Hepatocyte (in vitro differentiated cells): ENCODE data around the gene SYT1.

Experiments used
- CTCF ChIP-seq: fragments of 200-600 bp; sonication (generic); IDR thresholded peaks from 2 replicates; pipeline ENCODE4 v1.5.1; 2016; ENCODE audit warnings: antibody characterized with exemption, mild to moderate bottlenecking; ENCODE audit not compliant: poor library complexity
- EZH2 ChIP-seq: fragments of 200-600 bp; sonication (generic); IDR thresholded peaks from 2 replicates; pipeline ENCODE4 v1.6.1; 2016; ENCODE audit warnings: antibody characterized with exemption, mild to moderate bottlenecking, borderline replicate concordance
- EZH2phosphoT487 ChIP-seq: fragments of 200-600 bp; sonication (generic); IDR thresholded peaks from one replicate; pipeline ENCODE4 v1.6.1; 2018; ENCODE audit warnings: antibody characterized with exemption, mild to moderate bottlenecking, low read depth, moderate library complexity; ENCODE audit not compliant: unreplicated experiment, severe bottlenecking

- no peak for TF ChIP-seq CTCF
- TF ChIP-seq EZH2 = no peak
- TF ChIP-seq EZH2phosphoT487 = no peak
Observed at GRCh38 chr12:79384551-79384950, 520.0 kb downstream of the SYT1 start.
